GM21515 (cell line): ENCODE data around the gene BOC.

Experiments
- ATAC-seq: cut with Tn5 transposase; IDR thresholded peaks from one replicate; pipeline ENCODE4 v1.9.1; 2021; ENCODE audit not compliant: unreplicated experiment

Gene BOC

GRCh38 chr3:113331187-113331586, 119.8 kb downstream of the BOC start:
- no peak for ATAC-seq
